Kidney capillary endothelial cell (primary cell): ENCODE measurements around the gene TFR2.

Experiments
- DNase-seq: peaks from one replicate; pipeline ENCODE4 v3.0.0-alpha.2; 2018; ENCODE audit warnings: low spot score

The TFR2 gene

DNA sequence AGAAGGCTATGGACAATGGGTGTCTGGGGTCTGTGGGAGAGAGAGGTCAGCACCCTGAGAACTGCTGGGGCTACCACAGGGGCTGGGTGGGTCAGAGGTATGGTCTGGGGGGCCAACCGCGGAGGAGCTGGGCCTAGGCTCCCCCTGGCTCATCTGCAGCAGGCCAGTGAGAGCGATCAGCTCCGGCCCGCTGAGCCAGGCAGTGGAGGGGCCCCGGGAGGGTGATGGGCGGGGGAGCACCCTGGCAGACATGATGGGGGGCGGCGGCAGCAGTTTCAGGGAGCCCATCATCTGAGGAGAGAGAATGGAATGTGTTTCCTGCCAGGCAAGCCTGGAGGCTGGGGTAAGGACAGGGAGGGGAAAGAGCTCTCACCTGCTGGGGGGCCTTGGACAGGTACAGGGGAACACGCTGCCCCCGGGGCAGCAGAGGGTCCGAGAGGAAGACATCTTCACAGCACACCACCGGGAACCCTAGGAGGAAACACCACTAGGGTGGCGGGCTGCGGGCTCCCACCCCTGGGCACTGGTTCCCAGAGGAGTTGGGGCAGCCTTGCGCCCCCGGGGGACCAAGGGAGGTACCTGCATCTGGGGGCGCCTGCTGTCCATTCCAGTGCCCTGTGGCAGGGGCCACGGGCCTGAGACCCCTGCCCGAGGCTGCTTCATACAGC lies 68.9 kb downstream of the TFR2 start:
- no peak for DNase-seq

DNA sequence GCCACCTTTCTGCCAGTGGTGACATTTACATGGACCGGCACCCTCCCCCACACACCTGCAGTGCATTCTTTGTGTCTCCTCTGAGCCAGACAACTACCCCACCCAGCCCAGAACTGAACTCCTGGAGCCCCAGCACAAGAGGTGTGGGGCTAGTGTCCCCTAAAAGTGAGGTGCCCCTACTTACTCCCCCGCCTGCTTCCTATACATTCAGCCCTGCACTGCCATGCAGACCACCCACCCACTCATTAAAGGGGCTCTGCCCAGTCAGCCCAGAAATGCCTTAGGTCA lies 69.6 kb downstream of the TFR2 start:
- no peak for DNase-seq

DNA sequence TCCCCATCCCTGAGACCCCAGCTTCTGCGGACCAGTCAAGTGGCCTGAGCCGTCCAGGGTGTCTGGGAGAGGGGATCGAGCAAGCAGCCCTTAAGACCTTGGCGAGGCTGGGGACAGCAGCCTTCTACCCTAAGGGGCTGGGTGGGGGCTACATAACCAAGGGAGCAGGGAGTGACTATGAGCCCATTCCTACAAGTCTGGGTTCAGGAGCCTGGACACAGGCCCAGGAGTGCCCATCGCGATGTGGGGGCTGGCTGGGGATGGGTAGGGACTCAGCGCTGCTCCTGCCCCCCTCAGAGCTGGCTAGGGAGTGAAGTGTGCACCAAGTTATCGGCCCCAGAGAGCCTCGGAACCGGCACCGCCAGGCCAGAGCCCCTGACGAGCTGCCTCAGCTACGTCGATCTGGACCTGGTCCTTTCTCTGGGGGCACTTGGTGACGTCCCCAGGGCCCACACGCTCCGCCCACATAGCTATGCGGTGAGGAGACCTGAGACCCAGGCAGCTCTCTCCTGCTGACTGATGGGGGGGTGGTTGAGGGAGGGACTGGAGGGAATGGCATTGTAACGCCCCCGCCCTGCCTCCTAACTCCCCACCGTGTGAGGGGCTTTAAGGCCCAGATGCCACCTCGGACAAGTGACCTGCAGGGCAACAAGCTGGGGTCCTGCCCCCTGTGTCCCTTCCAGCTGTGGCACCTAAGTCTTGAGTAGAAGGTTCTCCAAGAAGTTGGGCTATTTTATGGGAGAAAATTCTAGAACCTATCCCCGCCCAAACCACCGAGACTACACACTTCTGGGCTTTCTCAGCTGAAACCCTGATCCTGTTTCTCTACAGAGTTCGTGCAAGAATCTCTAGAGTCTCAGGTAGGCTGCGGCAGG lies 70.2 kb downstream of the TFR2 start:
- no peak for DNase-seq
